Activated T-helper 1 cell treated with anti-CD3 and anti-CD28 coated beads, Interleukin-12 subunit alpha, Interleukin-12 subunit beta, Interleukin-2, Interleukin-4 antibody, amounts not matched to agents 30 ng/mL and 10 ng/mL and 1 ng/mL, durations not matched to agents 14 hours and 24 hours and 36 hours (primary cell): ENCODE results near the gene SLCO3A1. TPM values are rescaled to one million over a fixed set of nuclear protein-coding genes. Genes with fewer than 3 reads are reported as not detected.

Experiments used
- DNase-seq: peaks from one replicate; pipeline ENCODE4 v3.0.0; 2021; ENCODE audit warnings: low spot score
- H3K27ac Mint-ChIP-seq: one replicate; pipeline ENCODE4 v1.8.0; 2021; ENCODE audit warnings: mild to moderate bottlenecking, mixed read lengths
- H3K27me3 Mint-ChIP-seq: one replicate; pipeline ENCODE4 v1.8.0; 2022; ENCODE audit warnings: mild to moderate bottlenecking, moderate library complexity, mixed read lengths; ENCODE audit not compliant: insufficient read depth
- H3K36me3 Mint-ChIP-seq: one replicate; pipeline ENCODE4 v1.8.0; 2021; ENCODE audit warnings: low read depth, mixed read lengths
- H3K4me1 Mint-ChIP-seq: one replicate; pipeline ENCODE4 v1.8.0; 2021; ENCODE audit warnings: low read depth, mixed read lengths
- H3K4me3 Mint-ChIP-seq: one replicate; pipeline ENCODE4 v1.8.0; 2021; ENCODE audit warnings: mild to moderate bottlenecking, moderate library complexity, mixed read lengths
- H3K9me3 Mint-ChIP-seq: one replicate; pipeline ENCODE4 v1.8.0; 2021; ENCODE audit warnings: mixed read lengths
- intact Hi-C: fragments of 100-400 bp; cut with micrococcal nuclease; formaldehyde crosslinking; loops from one replicate; pipeline ENCODE4 v1.15.1; 2024
- total RNA-seq: library from RNA; stranded (reverse); gene quantifications from 2 replicates; pipeline ENCODE4 v1.2.3, GENCODE V29; 2022

Gene SLCO3A1
- total RNA-seq, 1 donor from 2014 or later: 20.0 TPM

GRCh38 chr15:91924183-91924582 is 70.7 kb downstream of the SLCO3A1 start:
- H3K27ac Mint-ChIP-seq: no peak overlapping the region
- H3K9me3 Mint-ChIP-seq: no peaks in the 10 kb centered on the region
- no peak for DNase-seq
- intact Hi-C loops: loop anchor here (5.0 kb wide), 2 partner anchors 38 to 72 kb away; partner anchors contain the start of gene SLCO3A1
- H3K27me3 Mint-ChIP-seq: no peaks in the 10 kb centered on the region
- no peak overlapping the region for H3K4me3 Mint-ChIP-seq
- peaks cover 7% of the 10 kb centered on the region for H3K36me3 Mint-ChIP-seq
- H3K4me1 Mint-ChIP-seq: peaks cover 51% of the 10 kb centered on the region

DNA sequence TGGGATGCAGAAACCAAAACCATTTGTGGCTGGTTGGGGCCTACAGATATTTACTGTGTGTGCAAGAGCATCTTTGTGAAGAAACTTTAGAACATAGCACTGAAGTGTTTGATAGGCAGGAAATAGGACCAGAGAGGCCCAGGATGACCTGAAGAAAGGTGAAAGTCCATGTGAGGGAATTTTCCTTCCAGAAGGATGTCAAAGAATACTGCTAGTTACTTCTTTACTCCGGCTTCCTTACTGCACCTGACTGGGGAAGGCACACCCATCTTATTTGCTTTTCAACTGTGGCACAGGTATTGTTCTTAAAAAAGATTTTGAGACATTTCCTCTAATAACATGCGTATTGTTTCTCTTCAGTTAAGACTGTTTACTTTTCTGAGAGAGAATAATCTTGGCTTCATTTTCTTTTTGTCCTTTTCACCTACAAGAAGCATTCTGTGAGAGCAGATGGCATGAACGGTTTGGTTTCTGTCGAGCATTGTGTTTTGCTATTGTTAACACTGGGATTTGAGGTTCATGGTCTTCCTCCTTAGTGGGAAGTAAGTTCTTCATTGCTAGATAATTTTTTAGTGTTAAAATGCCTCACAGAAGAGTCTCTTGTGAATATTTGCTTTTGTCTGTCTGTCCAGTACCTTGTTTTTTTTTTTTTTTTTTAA is 71.5 kb downstream of the SLCO3A1 start:
- H3K9me3 Mint-ChIP-seq: no peaks in the 10 kb centered on the region
- no peak overlapping the region for H3K27ac Mint-ChIP-seq
- DNase-seq: no peak
- no peak overlapping the region for H3K4me3 Mint-ChIP-seq
- no peaks in the 10 kb centered on the region for H3K27me3 Mint-ChIP-seq
- peaks cover 7% of the 10 kb centered on the region for H3K36me3 Mint-ChIP-seq
- peaks cover 51% of the 10 kb centered on the region for H3K4me1 Mint-ChIP-seq
- intact Hi-C loops: loop anchor here (5.0 kb wide), 2 partner anchors 37 to 73 kb away; partner anchors contain the start of gene SLCO3A1

DNA sequence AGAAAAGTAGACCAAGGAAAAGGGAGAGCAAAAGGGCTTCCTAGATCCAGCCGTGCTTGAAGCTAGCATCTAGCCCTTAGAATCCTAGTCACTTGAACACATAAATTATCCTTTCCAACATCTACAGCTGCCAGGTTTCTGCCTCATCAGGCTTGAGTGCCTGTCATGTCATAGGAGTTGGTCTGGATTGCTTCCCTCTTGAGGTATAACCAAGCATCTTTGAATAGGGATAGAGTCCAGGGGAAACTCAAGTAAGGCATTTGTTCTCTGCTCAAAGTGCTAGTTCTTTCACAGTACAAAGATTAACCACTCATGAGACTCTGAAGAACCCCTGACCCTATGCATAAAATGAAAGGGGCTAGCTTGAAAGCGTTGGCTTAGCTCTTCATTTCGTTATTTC is 72.3 kb downstream of the SLCO3A1 start:
- intact Hi-C loops: no loop called here
- DNase-seq: no peak
- Mint-ChIP-seq H3K27ac (no peak overlapping the region), H3K27me3 (no peaks in the 10 kb centered on the region), H3K9me3 (no peaks in the 10 kb centered on the region), H3K4me1 (peaks cover 43% of the 10 kb centered on the region), H3K36me3 (peaks cover 5% of the 10 kb centered on the region), H3K4me3 (no peak overlapping the region)

GRCh38 chr15:91926908-91927270 is 73.4 kb downstream of the SLCO3A1 start:
- no peaks in the 10 kb centered on the region for H3K9me3 Mint-ChIP-seq
- no peaks in the 10 kb centered on the region for H3K27me3 Mint-ChIP-seq
- intact Hi-C loops: no loop called here
- H3K4me1 Mint-ChIP-seq: peaks cover 32% of the 10 kb centered on the region
- H3K36me3 Mint-ChIP-seq: peaks cover 5% of the 10 kb centered on the region
- H3K27ac Mint-ChIP-seq: no peak overlapping the region
- H3K4me3 Mint-ChIP-seq: no peak overlapping the region
- DNase-seq: no peak

GRCh38 chr15:91927585-91927984 is 74.1 kb downstream of the SLCO3A1 start:
- no peaks in the 10 kb centered on the region for H3K9me3 Mint-ChIP-seq
- DNase-seq: no peak
- H3K4me1 Mint-ChIP-seq: peaks cover 29% of the 10 kb centered on the region
- H3K27ac Mint-ChIP-seq: no peak overlapping the region
- H3K36me3 Mint-ChIP-seq: peaks cover 5% of the 10 kb centered on the region
- no peak overlapping the region for H3K4me3 Mint-ChIP-seq
- H3K27me3 Mint-ChIP-seq: no peaks in the 10 kb centered on the region
- intact Hi-C loops: no loop called here

GRCh38 chr15:91928675-91929074 is 75.2 kb downstream of the SLCO3A1 start:
- Mint-ChIP-seq H3K4me3 (no peak overlapping the region), H3K27ac (no peak overlapping the region), H3K27me3 (no peaks in the 10 kb centered on the region), H3K4me1 (peaks cover 29% of the 10 kb centered on the region), H3K9me3 (no peaks in the 10 kb centered on the region), H3K36me3 (peaks cover 2% of the 10 kb centered on the region)
- intact Hi-C loops: no loop called here
- DNase-seq: no peak

DNA sequence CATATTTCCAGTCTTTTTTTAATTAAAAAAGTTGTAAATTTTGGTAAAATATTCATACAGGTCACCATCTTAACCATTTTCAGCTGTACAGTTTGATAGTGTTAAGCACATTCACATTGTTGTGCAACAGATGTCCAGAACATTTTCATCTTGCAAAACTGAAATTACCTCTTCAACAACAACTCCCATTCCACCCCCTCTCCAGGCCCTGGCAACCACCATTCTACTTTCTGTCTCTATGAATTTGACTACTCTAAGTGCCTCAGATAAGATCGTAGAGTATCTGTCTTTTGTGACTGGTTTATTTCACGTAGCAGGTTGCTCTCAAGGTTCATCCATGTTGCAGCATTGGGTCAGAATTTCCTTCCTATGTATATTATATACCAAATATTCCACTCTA is 76.0 kb downstream of the SLCO3A1 start:
- Mint-ChIP-seq H3K27me3 (no peaks in the 10 kb centered on the region), H3K27ac (no peak overlapping the region), H3K36me3 (peaks cover 2% of the 10 kb centered on the region), H3K4me1 (peaks cover 25% of the 10 kb centered on the region), H3K9me3 (no peaks in the 10 kb centered on the region), H3K4me3 (no peak overlapping the region)
- DNase-seq: no peak
- intact Hi-C loops: no loop called here

DNA sequence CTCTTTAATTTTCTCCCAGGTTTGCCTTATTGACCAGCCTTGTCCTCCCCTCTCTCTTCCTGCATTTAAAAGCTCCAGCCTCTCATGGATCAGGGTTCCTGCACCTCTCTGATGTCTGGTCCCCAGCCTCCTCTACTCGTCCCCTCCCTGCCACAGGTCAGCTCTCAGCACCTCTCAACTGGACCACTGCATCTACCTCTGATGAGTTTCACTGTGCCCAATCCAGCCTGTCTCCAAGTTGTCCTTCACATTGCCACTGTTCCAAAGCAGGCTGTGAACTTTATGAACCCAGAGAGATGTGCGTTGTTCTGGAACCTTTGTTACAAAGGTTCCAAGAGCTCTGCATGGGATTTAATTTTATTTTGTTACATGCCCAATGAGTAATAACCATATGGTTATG is 76.6 kb downstream of the SLCO3A1 start:
- Mint-ChIP-seq H3K4me3 (no peak overlapping the region), H3K4me1 (peaks cover 19% of the 10 kb centered on the region), H3K36me3 (peaks cover 2% of the 10 kb centered on the region), H3K9me3 (no peaks in the 10 kb centered on the region), H3K27me3 (no peaks in the 10 kb centered on the region), H3K27ac (no peak overlapping the region)
- no peak for DNase-seq
- intact Hi-C loops: no loop called here

DNA sequence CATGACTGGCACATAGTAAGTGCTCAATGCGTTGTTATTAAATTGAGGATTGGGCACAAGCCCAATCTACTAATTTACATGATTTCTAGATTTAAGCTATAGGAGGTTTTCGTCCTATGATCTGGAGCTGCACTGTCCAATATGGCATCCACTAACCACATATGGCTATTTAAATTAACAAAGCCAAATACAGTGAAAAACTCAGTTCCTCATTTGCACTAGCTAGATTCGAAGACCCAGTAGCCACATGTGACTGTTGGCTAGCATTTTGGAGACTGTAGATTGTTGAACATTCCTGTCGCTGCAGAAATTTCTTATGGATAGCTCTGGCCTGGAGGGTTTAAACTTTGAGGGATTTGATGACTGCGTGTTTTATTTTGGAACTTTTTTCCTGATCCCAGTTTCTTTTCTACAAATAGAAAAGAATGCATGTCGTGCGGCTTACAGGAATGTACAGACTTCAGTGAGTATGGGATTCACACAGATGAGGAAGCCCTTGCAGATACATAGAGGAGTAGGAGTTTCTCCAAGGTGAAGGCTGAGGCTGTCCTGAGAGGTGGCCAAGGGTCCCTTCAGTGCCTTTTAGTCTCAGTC is 82.8 kb downstream of the SLCO3A1 start:
- Mint-ChIP-seq H3K9me3 (no peaks in the 10 kb centered on the region), H3K4me3 (no peak overlapping the region), H3K4me1 (peaks cover 22% of the 10 kb centered on the region), H3K27me3 (no peaks in the 10 kb centered on the region), H3K27ac (no peak overlapping the region), H3K36me3 (no peaks in the 10 kb centered on the region)
- intact Hi-C loops: no loop called here
- no peak for DNase-seq

GRCh38 chr15:91936927-91937326 is 83.4 kb downstream of the SLCO3A1 start:
- H3K4me3 Mint-ChIP-seq: no peak overlapping the region
- no peaks in the 10 kb centered on the region for H3K27me3 Mint-ChIP-seq
- H3K9me3 Mint-ChIP-seq: no peaks in the 10 kb centered on the region
- no peak for DNase-seq
- H3K36me3 Mint-ChIP-seq: no peaks in the 10 kb centered on the region
- intact Hi-C loops: no loop called here
- peaks cover 22% of the 10 kb centered on the region for H3K4me1 Mint-ChIP-seq
- H3K27ac Mint-ChIP-seq: no peak overlapping the region

GRCh38 chr15:91938136-91938535 is 84.6 kb downstream of the SLCO3A1 start:
- intact Hi-C loops: no loop called here
- Mint-ChIP-seq H3K9me3 (no peaks in the 10 kb centered on the region), H3K27me3 (no peaks in the 10 kb centered on the region), H3K4me3 (no peak overlapping the region), H3K4me1 (peaks cover 33% of the 10 kb centered on the region), H3K27ac (no peak overlapping the region), H3K36me3 (no peaks in the 10 kb centered on the region)
- DNase-seq: no peak

DNA sequence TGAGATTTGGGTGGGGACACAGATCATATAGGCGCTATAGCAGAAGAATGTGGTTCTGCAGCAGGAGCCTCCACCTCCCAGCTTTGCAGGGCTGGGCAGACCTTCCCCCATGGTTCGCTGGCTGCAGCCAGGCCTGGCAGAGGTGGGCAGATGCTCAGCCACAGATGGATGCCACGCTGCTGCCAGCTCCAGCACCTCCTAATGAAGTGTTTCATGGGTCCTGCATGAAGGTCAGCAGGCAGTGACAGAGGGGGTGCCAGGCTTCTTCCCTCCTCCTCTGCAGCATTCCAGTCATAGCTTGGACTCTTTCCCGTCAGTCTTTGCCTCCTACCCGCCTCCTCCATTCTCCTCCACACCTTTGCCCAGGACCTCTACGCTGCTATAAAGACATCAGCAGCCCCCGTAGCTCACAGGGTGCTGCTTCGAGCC is 85.9 kb downstream of the SLCO3A1 start:
- no peaks in the 10 kb centered on the region for H3K27me3 Mint-ChIP-seq
- H3K27ac Mint-ChIP-seq: no peak overlapping the region
- DNase-seq: no peak

GRCh38 chr15:91940496-91941381 is 87.2 kb downstream of the SLCO3A1 start:
- DNase-seq: no peak
- intact Hi-C loops: no loop called here
- H3K4me1 Mint-ChIP-seq: peaks cover 42% of the 10 kb centered on the region
- no peak overlapping the region for H3K4me3 Mint-ChIP-seq
- peaks cover 2% of the 10 kb centered on the region for H3K36me3 Mint-ChIP-seq
- no peaks in the 10 kb centered on the region for H3K27me3 Mint-ChIP-seq
- H3K27ac Mint-ChIP-seq: no peak overlapping the region
- H3K9me3 Mint-ChIP-seq: no peaks in the 10 kb centered on the region

More for the DNA sequence above, 85.9 kb downstream of the SLCO3A1 start:
- Mint-ChIP-seq H3K36me3 (no peaks in the 10 kb centered on the region), H3K4me1 (peaks cover 46% of the 10 kb centered on the region), H3K9me3 (no peaks in the 10 kb centered on the region), H3K4me3 (no peak overlapping the region)
- intact Hi-C loops: no loop called here
